ENCODE measurements around the gene CRYL1. TPM values are rescaled to one million over a fixed set of nuclear protein-coding genes. Genes with fewer than 3 reads are reported as not detected.

CRYL1 gene
- total and polyA plus RNA-seq, 2 donors (not counting 1 experiment from before 2014, with no cell fraction given): 6.5 to 15.1 TPM

- TF ChIP-seq EZH2 (IDR thresholded peaks at IDR 0.05; ENCODE audit: borderline replicate concordance, insufficient read depth, low read depth, low read length, poor library complexity, severe bottlenecking) (no peak), CTCF (IDR thresholded peaks at IDR 0.05) (no peak)
- H3K9me3 ChIP-seq (ENCODE audit: control extremely low read depth in 1 of 3, control insufficient read depth in 2 of 3, insufficient read depth in 1 of 3, low read length in 2 of 3): peaks cover 0 to 1% (median 0%) of the 10 kb centered on the region in 3 donors
- Mint-ChIP-seq H3K27ac (no peak overlapping the region), H3K4me3 (no peak overlapping the region), H3K4me1 (peaks cover 5% of the 10 kb centered on the region), H3K27me3 (no peaks in the 10 kb centered on the region), H3K9me3 (ENCODE audit: insufficient read depth) (no peaks in the 10 kb centered on the region)
- CTCF ChIA-PET: no interaction called here
- H4K20me1 ChIP-seq (ENCODE audit: control insufficient read depth, insufficient read depth, low read length, poor library complexity, severe bottlenecking): no peaks in the 10 kb centered on the region
- H2AFZ ChIP-seq (ENCODE audit: insufficient read depth, low read depth, low read length, poor library complexity, severe bottlenecking): no peak overlapping the region
- no peak overlapping the region for H3K4me2 ChIP-seq (replicated peaks; ENCODE audit: low read depth, low read length, poor library complexity, severe bottlenecking)
- H3K4me1 ChIP-seq (ENCODE audit: control insufficient read depth in 2 of 2, insufficient read depth in 2 of 2, low read length in 2 of 2): no peaks in the 10 kb centered on the region
- H3K79me2 ChIP-seq (ENCODE audit: control insufficient read depth, insufficient read depth, low read length): no peaks in the 10 kb centered on the region
- H3K4me3 ChIP-seq (ENCODE audit: control extremely low read depth in 1 of 5, extremely low read depth in 1 of 5, insufficient read depth in 1 of 5, low read depth in 2 of 5, low read length in 4 of 5): no peak overlapping the region
- POLR2A ChIA-PET: no interaction called here
- intact Hi-C loops (cut with micrococcal nuclease): no loop called here
- no peaks in the 10 kb centered on the region for H3K27me3 ChIP-seq (replicated peaks in 1 of 4; ENCODE audit: control extremely low read depth in 1 of 4, control insufficient read depth in 3 of 4, insufficient read depth in 4 of 4, low read length in 3 of 4)
- H3K27ac ChIP-seq (ENCODE audit: low read length in 2 of 2): no peak overlapping the region
- WGBS (ENCODE audit: insufficient coverage): 68% methylated on average over 3 of the region's 8 CpGs
- H3K9ac ChIP-seq (ENCODE audit: low read length): no peak overlapping the region
- DNase-seq (no peak), ATAC-seq (ENCODE audit: low read depth) (no peak)
- no peaks in the 10 kb centered on the region for H3K36me3 ChIP-seq (replicated peaks in 1 of 2; ENCODE audit: control extremely low read depth in 1 of 2, control insufficient read depth in 1 of 2, extremely low read depth in 1 of 2, insufficient read depth in 2 of 2, low read length in 1 of 2)
Measured at GRCh38 chr13:20461860-20462532, 63.7 kb downstream of the CRYL1 start.

- TF ChIP-seq EZH2 (IDR thresholded peaks at IDR 0.05; ENCODE audit: borderline replicate concordance, insufficient read depth, low read depth, low read length, poor library complexity, severe bottlenecking): no peak
- TF ChIP-seq CTCF (IDR thresholded peaks at IDR 0.05): no peak
- peaks cover 5% of the 10 kb centered on the region for H3K4me1 Mint-ChIP-seq
- H3K9me3 Mint-ChIP-seq (ENCODE audit: insufficient read depth): no peaks in the 10 kb centered on the region
- Histone ChIP-seq H3K36me3 (replicated peaks in 1 of 2; ENCODE audit: control extremely low read depth in 1 of 2, control insufficient read depth in 1 of 2, extremely low read depth in 1 of 2, insufficient read depth in 2 of 2, low read length in 1 of 2) (no peaks in the 10 kb centered on the region), H4K20me1 (ENCODE audit: control insufficient read depth, insufficient read depth, low read length, poor library complexity, severe bottlenecking) (no peaks in the 10 kb centered on the region), H3K27me3 (replicated peaks in 1 of 4; ENCODE audit: control extremely low read depth in 1 of 4, control insufficient read depth in 3 of 4, insufficient read depth in 4 of 4, low read length in 3 of 4) (no peaks in the 10 kb centered on the region), H3K27ac (ENCODE audit: low read length in 2 of 2) (no peak overlapping the region), H3K9me3 (ENCODE audit: control extremely low read depth in 1 of 3, control insufficient read depth in 2 of 3, insufficient read depth in 1 of 3, low read length in 2 of 3) (peaks cover 0 to 3% (median 0%) of the 10 kb centered on the region in 3 donors), H3K4me1 (ENCODE audit: control insufficient read depth in 2 of 2, insufficient read depth in 2 of 2, low read length in 2 of 2) (no peaks in the 10 kb centered on the region), H3K9ac (ENCODE audit: low read length) (no peak overlapping the region), H3K79me2 (ENCODE audit: control insufficient read depth, insufficient read depth, low read length) (no peaks in the 10 kb centered on the region), H3K4me3 (ENCODE audit: control extremely low read depth in 1 of 5, extremely low read depth in 1 of 5, insufficient read depth in 1 of 5, low read depth in 2 of 5, low read length in 4 of 5) (no peak overlapping the region), H3K4me2 (replicated peaks; ENCODE audit: low read depth, low read length, poor library complexity, severe bottlenecking) (no peak overlapping the region), H2AFZ (ENCODE audit: insufficient read depth, low read depth, low read length, poor library complexity, severe bottlenecking) (no peak overlapping the region)
- POLR2A ChIA-PET: no interaction called here
- WGBS (ENCODE audit: insufficient coverage): 100% methylated on average over 1 of the region's 2 CpGs
- DNase-seq: no peak
- no peaks in the 10 kb centered on the region for H3K27me3 Mint-ChIP-seq
- no peak overlapping the region for H3K4me3 Mint-ChIP-seq
- CTCF ChIA-PET: no interaction called here
- intact Hi-C loops (cut with micrococcal nuclease): no loop called here
- no peak overlapping the region for H3K27ac Mint-ChIP-seq
- ATAC-seq (ENCODE audit: low read depth): no peak
Measured at GRCh38 chr13:20461481-20461859, 64.2 kb downstream of the CRYL1 start.
